SK-N-MC (cell line): ENCODE measurements around the gene MCF2L.

Experiments used
- DNase-seq: peaks from one replicate; pipeline ENCODE4 v3.0.0-alpha.2; 2011; ENCODE audit warnings: low read depth, low spot score
- H3K27ac ChIP-seq: fragments of 200-600 bp; sonication (generic); 2 replicates; pipeline ENCODE4 v1.5.1; 2016; ENCODE audit warnings: mixed run types
- H3K36me3 ChIP-seq: fragments of 200-600 bp; sonication (generic); 2 replicates; pipeline ENCODE4 v1.6.1; 2017; ENCODE audit warnings: antibody characterized with exemption, low read length, mixed read lengths; ENCODE audit not compliant: insufficient read depth
- H3K4me3 ChIP-seq: fragments of 200-600 bp; sonication (generic); 2 replicates; pipeline ENCODE4 v1.5.1; 2016
- H3K9ac ChIP-seq: fragments of 200-600 bp; sonication (generic); 2 replicates; pipeline ENCODE4 v1.8.0; 2017; ENCODE audit warnings: mixed run types, mixed read lengths; ENCODE audit not compliant: insufficient read length
- H3K9me3 ChIP-seq: fragments of 200-600 bp; sonication (generic); 2 replicates; pipeline ENCODE4 v1.6.1; 2017; ENCODE audit warnings: low read depth, mild to moderate bottlenecking, antibody characterized with exemption, low read length, moderate library complexity, mixed read lengths
- EZH2 ChIP-seq: fragments of 200-600 bp; sonication (generic); IDR thresholded peaks from one replicate; pipeline ENCODE4 v1.6.1; 2017; ENCODE audit warnings: antibody characterized with exemption
- FOXP2 ChIP-seq: optimal IDR thresholded peaks from 2 replicates; pipeline ENCODE3; 2011; ENCODE audit warnings: mild to moderate bottlenecking, moderate library complexity; ENCODE audit not compliant: insufficient read depth; ENCODE audit errors: extremely low read length, control extremely low read depth
- POLR2AphosphoS5 ChIP-seq: IDR thresholded peaks from 2 replicates; pipeline ENCODE4 v1.6.1; 2012; ENCODE audit warnings: mild to moderate bottlenecking, low read depth, low read length, borderline replicate concordance

Gene MCF2L

GRCh38 chr13:113084094-113084942, 115.3 kb downstream of the MCF2L start:
- Histone ChIP-seq H3K9me3 (no peaks in the 10 kb centered on the region), H3K36me3 (no peaks in the 10 kb centered on the region), H3K4me3 (no peak overlapping the region), H3K27ac (no peak overlapping the region), H3K9ac (no peak overlapping the region)
- no peak for DNase-seq
- TF ChIP-seq FOXP2 (no peak), POLR2AphosphoS5 (no peak), EZH2 (no peak)

- TF ChIP-seq POLR2AphosphoS5 (no peak), EZH2 (no peak)
- Histone ChIP-seq H3K36me3 (no peaks in the 10 kb centered on the region), H3K4me3 (no peak overlapping the region), H3K27ac (no peak overlapping the region), H3K9ac (no peak overlapping the region), H3K9me3 (no peaks in the 10 kb centered on the region)
- DNase-seq: no peak
Observed at GRCh38 chr13:113084943-113085540, 116.0 kb downstream of the MCF2L start.

GRCh38 chr13:113086031-113086750, 117.2 kb downstream of the MCF2L start:
- TF ChIP-seq POLR2AphosphoS5 (no peak), EZH2 (no peak), FOXP2 (no peak)
- Histone ChIP-seq H3K9ac (no peak overlapping the region), H3K27ac (no peak overlapping the region), H3K36me3 (no peaks in the 10 kb centered on the region), H3K4me3 (no peak overlapping the region), H3K9me3 (no peaks in the 10 kb centered on the region)
- no peak for DNase-seq

DNA sequence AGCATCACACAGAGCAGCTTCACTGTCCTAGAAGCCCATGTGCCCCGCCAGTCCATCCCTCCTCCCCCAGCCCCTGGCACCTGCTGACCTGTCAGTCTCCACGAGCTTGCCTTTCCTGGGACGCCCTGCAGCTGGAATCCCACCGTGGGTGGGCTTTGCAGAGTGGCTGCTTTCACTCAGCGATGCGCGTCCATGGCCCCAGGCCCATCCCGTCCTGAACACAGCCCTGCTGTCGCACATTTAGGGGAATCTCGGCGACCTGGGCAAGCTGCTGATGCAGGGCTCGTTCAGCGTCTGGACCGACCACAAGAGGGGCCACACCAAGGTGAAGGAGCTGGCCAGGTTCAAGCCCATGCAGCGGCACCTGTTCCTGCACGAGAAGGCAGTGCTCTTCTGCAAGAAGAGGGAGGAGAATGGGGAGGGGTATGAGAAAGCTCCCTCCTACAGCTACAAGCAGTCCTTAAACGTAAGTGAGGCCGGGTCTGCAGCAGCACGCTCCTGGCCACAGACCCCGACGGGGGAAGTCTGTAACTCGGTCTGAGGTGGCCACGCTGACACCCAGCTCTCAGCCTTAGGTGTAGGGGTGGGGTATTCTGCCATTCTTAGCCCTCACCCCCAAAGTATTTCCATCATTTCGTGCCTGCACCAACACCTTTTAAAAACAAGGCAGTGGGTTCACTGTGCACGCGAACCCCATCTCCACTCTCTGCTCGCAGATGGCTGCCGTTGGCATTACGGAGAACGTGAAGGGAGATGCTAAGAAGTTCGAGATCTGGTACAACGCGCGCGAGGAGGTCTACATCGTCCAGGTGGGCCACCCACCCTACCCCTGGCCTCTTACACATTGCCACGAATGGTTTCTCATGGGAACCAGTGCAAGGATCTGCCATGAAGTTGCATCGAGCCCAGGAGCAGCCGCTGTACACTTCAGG, 118.2 kb downstream of the MCF2L start:
- TF ChIP-seq POLR2AphosphoS5 (no peak), EZH2 (no peak), FOXP2 (no peak)
- Histone ChIP-seq H3K9ac (no peak overlapping the region), H3K36me3 (no peaks in the 10 kb centered on the region), H3K27ac (no peak overlapping the region), H3K9me3 (no peaks in the 10 kb centered on the region), H3K4me3 (no peak overlapping the region)
- no peak for DNase-seq

GRCh38 chr13:113087923-113088690, 119.1 kb downstream of the MCF2L start:
- no peak for DNase-seq
- no peak overlapping the region for H3K9ac ChIP-seq
- H3K36me3 ChIP-seq: no peaks in the 10 kb centered on the region
- no peak overlapping the region for H3K27ac ChIP-seq
- TF ChIP-seq EZH2: no peak
- TF ChIP-seq FOXP2: no peak
- no peak for TF ChIP-seq POLR2AphosphoS5
- no peaks in the 10 kb centered on the region for H3K9me3 ChIP-seq
- H3K4me3 ChIP-seq: no peak overlapping the region

- Histone ChIP-seq H3K9ac (no peak overlapping the region), H3K4me3 (no peak overlapping the region), H3K9me3 (no peaks in the 10 kb centered on the region), H3K36me3 (no peaks in the 10 kb centered on the region), H3K27ac (no peak overlapping the region)
- TF ChIP-seq FOXP2: no peak
- TF ChIP-seq POLR2AphosphoS5: no peak
- no peak for TF ChIP-seq EZH2
- no peak for DNase-seq
Observed at GRCh38 chr13:113088691-113089020, 119.6 kb downstream of the MCF2L start.

DNA sequence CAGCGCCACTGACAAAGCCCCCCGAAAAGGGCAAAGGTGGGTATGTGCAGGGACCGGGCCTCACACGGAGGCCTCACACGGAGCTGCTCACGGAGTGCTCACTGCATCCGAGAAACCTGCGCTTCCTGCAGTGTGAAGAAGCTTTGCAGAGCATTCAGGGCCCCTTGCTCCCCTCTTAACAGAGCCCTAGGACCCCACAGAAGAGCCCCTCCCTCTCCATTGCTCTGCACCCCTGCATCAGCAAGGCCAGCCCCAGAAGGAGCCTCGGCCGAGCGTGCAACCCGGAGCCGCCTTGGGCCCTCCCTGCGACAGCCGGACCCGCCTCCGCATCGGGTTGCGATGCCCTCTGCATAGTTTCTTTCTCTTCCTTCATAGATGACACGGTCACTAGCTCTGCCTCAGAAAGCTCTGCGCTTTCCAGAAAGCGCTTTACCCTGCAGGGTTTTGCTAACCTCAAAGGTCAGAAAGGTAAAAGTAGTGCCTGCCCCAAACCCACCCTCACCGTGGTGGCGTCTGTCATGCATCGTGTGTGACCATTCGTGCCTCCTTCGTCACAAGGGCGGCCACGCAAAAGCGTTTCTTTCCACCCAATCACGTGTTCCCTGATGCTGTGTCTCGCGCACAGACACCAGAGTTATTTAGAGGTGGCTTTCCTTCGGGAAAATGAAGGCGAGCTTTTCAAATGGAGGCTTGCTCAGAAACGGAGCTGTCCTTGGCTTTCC, 120.8 kb downstream of the MCF2L start:
- TF ChIP-seq FOXP2 (no peak), EZH2 (no peak), POLR2AphosphoS5 (no peak)
- no peak overlapping the region for H3K9ac ChIP-seq
- H3K36me3 ChIP-seq: no peaks in the 10 kb centered on the region

GRCh38 chr13:113090415-113090770, 121.4 kb downstream of the MCF2L start:
- no peak for TF ChIP-seq POLR2AphosphoS5
- TF ChIP-seq FOXP2: no peak
- TF ChIP-seq EZH2: no peak

More for the DNA sequence above, 120.8 kb downstream of the MCF2L start:
- Histone ChIP-seq H3K9me3 (no peaks in the 10 kb centered on the region), H3K4me3 (no peak overlapping the region), H3K27ac (no peak overlapping the region)
- DNase-seq: no peak

More at GRCh38 chr13:113090415-113090770, 121.4 kb downstream of the MCF2L start:
- Histone ChIP-seq H3K9ac (no peak overlapping the region), H3K27ac (no peak overlapping the region), H3K9me3 (no peaks in the 10 kb centered on the region), H3K4me3 (no peak overlapping the region), H3K36me3 (no peaks in the 10 kb centered on the region)
- DNase-seq: no peak
